Kidney glomerular epithelial cell (primary cell): ENCODE data around the gene FILIP1.

Source experiments
- DNase-seq: peaks from one replicate; lab custom pipeline; 2025; lab: John Stamatoyannopoulos, UW

FILIP1 gene

DNA sequence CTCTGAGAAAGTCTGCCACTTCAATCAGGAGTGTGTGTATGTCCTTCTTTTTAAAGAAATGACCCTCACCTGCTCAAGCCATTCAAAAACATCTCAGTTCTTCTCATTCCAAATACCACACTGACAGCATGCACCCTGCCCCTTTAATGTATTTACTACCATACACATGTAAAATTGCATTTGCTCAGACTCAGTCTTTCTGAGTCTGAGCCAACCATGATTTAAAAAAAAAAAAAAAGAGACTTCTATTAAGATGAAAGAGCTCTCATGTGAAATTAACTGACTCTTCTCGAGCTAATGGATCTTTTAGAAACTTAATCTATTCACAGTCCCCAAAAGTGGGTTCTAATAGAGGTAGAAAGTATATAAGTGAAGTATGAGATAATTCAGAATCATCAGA is 1.4 kb upstream of the FILIP1 start:
- no peak for DNase-seq

DNA sequence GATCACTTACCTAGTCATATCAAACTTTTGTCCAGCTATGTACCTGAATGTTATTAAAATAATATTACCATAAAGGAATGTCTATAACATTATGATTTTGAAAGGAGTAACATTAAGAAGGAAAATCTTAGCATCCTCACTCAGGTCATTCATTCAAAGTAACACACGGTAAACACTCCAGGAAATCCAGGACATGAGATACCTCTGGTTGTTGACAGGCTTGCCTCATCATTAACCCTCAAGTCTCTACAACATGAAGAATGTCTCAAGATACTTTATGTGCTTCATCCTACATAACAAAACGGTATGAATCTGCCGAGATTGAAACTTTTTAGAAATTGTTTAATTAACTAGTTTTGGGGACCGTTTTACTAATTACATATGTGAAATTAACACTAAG is 690 bp upstream of the FILIP1 start:
- no peak for DNase-seq

GRCh38 chr6:75492386-75493153 is 1.0 kb downstream of the FILIP1 start:
- no peak for DNase-seq

DNA sequence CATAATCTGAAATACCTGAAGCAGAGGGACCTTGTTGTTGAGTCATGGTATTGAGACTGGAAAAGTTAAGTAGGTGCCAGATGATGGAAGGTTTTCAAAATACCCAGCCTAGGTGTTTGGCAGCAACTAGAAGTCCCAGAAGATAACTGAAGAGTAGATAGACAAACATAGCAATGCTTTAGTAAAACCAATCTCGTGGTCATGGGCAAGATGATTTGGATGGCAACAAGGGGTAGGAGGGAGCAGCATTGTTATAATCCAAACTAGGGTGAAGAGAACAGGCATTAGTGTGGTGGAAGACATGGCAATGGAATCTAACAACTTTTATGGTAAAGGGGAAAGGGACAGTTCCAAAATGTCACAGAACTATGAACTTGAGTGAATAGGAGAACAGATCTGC is 2.3 kb downstream of the FILIP1 start:
- no peak for DNase-seq

GRCh38 chr6:75490706-75491105 is 2.9 kb downstream of the FILIP1 start:
- no peak for DNase-seq

DNA sequence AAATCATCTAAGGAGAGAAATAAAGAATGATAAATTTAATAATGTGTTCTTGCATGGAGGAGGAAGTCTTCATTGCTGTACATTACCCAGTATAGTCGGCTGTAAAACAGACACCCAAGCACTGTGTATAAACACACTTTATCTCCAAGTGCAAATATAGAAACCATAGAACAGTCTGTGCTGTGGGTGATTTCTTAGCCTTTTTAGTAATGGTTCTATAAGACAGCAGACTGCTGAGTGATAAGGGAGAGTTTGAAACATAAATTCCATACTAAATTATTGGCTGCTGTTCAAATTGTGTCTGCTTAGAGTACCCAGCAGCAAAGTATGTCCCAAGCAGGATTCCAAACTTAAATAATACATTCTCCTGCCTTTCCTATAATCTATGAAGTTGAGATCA is 4.6 kb downstream of the FILIP1 start:
- DNase-seq: no peak

- DNase-seq: no peak
These were observed 5.6 kb downstream of the FILIP1 start for GRCh38 chr6:75488033-75488432.

- DNase-seq: no peak
These were observed 6.6 kb downstream of the FILIP1 start for GRCh38 chr6:75486850-75487518.

GRCh38 chr6:75484535-75484934 is 9.1 kb downstream of the FILIP1 start:
- no peak for DNase-seq

GRCh38 chr6:75483136-75483952 is 10.3 kb downstream of the FILIP1 start:
- no peak for DNase-seq

DNA sequence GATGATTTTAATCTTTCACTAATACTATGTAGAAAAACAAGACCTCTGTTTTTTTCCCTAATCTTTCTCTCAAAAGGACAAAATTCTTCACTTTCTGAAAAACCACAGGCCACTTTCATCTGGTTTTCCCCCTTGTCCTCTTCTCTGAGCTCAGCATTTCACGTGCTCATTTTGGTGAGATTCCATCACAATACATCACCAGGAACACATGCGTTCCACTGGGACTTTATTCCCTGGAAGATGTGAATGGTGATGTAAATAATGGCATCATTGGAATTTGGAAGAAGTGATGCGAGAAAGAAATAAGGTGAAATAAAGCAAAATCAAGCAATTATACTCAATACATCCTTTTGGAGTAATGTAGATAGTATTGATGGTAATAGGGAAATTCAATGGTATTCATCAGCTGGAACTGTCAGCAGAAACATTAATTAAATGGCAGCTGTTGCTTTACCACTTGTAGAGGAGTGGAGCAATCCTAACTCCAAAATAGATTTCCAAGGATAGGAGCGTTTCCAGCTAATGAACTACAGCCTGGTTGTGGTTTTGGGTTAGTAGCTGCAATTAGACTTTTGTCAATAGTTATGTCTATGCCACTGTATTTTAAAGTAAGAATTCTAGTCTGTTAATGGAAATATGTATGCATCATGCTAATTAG is 11.5 kb downstream of the FILIP1 start:
- DNase-seq: no peak

GRCh38 chr6:75481394-75481793 is 12.2 kb downstream of the FILIP1 start:
- DNase-seq: no peak

- DNase-seq: no peak
These were observed 13.2 kb downstream of the FILIP1 start for GRCh38 chr6:75480425-75480824.

DNA sequence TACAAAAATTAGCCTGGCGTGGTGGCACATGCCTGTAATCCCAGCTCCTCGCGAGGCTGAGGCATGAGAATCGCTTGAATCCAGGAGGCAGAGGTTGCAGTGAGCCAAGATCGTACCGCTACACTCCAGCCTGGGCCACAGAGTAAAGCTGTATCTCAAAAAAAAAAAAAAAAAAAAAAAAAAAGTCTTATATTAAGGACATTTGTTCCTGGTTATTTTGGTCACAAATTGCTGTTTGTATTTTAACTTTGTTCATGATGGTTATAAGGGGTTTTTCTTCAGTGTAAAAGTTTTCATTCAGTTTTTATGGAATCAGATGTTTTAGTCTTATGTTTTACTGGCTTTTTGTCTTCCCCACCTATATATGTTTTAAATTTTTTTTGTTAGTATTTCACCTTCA is 13.9 kb downstream of the FILIP1 start:
- DNase-seq: no peak

DNA sequence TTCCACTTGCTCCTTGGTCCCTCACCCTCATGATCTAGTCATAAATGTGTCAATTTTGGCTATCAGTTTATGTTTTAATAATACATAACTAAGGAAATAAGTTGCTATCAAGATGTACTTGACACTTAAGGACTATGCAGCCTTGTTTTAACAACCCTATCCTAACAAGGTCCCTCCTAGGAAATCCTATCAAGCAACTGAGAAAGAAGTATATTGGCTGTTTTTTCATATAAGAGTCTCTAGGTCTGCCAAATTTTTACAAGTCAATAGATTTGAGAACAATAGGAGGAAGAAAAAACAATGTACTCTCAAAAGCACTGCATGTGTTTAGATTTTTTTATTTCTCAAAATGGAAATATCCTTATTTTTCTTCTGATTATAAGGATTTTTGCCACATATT is 14.7 kb downstream of the FILIP1 start:
- no peak for DNase-seq

- no peak for DNase-seq
These were observed 20.7 kb downstream of the FILIP1 start for GRCh38 chr6:75472885-75473284.

DNA sequence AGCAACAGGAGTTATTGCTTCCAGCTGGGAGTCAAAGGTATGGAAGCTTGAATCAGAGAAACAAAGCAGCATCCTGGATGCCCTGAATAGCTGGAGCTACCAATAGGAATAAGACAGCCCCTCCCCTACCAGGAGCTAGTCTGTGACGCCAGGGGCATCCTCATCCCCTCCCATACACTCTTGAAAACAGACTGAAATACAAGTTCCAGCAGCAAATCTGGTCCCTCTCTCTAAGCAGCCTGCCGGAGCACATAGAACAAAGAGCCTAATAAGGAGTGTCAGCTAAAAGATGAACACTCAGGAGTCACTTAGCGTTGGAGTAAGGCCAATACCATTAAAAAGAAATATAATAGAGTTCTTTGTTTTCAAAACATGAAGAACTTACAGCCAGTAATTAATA is 25.6 kb downstream of the FILIP1 start:
- DNase-seq: no peak

- DNase-seq: no peak
These were observed 26.3 kb downstream of the FILIP1 start for GRCh38 chr6:75467284-75467683.

GRCh38 chr6:75466636-75467035 is 27.0 kb downstream of the FILIP1 start:
- no peak for DNase-seq

GRCh38 chr6:75463908-75464307 is 29.7 kb downstream of the FILIP1 start:
- DNase-seq: no peak

- DNase-seq: no peak
These were observed 30.5 kb downstream of the FILIP1 start for GRCh38 chr6:75463061-75463460.

GRCh38 chr6:75460681-75461080 is 32.9 kb downstream of the FILIP1 start:
- no peak for DNase-seq
